NCI-H2171 (cell line): ENCODE results near the gene PCSK5.
A peak's percentile ranks its signal among the peaks of the same experiment; 100 is the strongest.
"Not testable (repeated sequence)": the region's sequence is repeated elsewhere in the genome, so short reads cannot be mapped to it uniquely, and the experiment has no call there.

Source experiments
- DNase-seq: peaks from one replicate; lab custom pipeline; 2025; lab: John Stamatoyannopoulos, UW

The PCSK5 gene

DNA sequence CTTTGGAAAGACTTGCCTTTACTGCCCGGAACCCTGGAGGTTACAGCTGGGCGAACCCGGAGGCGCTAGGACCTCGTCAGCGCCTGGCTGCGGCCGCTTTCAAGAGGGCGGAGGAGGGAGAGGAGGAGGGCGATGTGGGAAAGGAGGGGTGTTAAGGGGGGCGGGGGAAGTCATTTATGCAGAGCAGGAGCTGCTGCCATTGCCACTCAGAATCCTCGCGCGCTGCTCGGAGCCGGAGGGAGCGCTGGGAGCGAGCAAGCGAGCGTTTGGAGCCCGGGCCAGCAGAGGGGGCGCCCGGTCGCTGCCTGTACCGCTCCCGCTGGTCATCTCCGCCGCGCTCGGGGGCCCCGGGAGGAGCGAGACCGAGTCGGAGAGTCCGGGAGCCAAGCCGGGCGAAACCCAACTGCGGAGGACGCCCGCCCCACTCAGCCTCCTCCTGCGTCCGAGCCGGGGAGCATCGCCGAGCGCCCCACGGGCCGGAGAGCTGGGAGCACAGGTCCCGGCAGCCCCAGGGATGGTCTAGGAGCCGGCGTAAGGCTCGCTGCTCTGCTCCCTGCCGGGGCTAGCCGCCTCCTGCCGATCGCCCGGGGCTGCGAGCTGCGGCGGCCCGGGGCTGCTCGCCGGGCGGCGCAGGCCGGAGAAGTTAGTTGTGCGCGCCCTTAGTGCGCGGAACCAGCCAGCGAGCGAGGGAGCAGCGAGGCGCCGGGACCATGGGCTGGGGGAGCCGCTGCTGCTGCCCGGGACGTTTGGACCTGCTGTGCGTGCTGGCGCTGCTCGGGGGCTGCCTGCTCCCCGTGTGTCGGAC lies at the start of gene PCSK5:
TSS of gene PCSK5 (plus strand) at position 202 of the 805 bp plus-strand sequence. CDS start at position 711, 509 bp downstream.
- peak; percentile 61 for DNase-seq

DNA sequence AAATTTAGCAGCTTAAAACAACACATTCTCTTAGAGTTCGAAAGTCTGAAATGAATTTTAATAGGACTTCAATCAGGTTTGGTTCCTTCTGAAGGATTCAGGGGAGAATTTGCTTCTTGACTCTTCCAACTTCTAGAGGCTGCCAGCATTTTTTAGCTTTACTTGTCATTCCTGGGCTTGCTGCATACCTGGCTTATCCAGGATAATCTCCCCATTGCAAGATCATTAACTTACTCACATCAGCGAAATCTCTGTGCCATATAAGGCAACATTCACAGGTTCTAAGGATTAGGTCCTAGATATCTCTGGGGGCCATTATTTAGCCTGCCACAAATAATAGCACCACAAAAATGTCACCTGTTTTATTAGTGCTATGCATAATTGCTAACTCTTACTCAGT lies 46.2 kb upstream of the PCSK5 start:
- DNase-seq: no peak

DNA sequence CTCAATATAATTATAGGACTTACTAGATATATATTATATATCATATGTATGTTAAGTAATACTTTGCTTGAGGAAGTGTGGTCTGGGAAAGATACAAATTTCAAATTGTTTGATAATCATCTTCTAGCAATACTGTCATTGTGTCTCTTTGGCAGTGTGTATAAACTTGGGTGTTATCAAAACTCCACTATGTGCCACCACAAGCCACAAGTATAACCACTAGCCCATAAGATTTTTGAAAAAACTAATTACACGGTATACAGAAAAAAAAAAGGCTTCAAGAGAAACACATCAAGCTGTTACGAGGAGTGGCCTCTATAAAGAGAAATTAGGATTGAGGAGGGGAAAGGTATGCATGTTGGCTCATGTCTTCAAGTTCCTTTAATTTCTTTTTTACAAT lies 44.7 kb upstream of the PCSK5 start:
- no peak for DNase-seq

DNA sequence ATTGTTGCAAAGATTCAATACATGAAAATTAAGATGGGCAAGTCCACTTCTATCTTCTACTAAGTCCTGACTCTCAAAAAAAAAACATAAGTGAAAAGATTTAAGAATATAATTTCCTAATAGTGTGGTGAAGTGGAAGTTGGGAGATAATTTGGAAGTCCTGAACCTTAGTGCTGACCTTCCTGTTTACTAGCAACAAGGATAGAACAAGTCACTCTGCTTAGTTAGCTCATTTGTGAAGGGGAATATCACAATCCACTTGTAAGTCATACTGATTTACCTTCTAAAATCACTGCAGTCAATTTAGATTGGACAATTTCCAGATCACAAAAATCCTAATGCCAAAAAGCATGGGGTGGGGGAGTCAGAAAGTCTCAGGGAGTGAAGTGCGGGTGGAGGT lies 43.4 kb upstream of the PCSK5 start:
- DNase-seq: no peak

DNA sequence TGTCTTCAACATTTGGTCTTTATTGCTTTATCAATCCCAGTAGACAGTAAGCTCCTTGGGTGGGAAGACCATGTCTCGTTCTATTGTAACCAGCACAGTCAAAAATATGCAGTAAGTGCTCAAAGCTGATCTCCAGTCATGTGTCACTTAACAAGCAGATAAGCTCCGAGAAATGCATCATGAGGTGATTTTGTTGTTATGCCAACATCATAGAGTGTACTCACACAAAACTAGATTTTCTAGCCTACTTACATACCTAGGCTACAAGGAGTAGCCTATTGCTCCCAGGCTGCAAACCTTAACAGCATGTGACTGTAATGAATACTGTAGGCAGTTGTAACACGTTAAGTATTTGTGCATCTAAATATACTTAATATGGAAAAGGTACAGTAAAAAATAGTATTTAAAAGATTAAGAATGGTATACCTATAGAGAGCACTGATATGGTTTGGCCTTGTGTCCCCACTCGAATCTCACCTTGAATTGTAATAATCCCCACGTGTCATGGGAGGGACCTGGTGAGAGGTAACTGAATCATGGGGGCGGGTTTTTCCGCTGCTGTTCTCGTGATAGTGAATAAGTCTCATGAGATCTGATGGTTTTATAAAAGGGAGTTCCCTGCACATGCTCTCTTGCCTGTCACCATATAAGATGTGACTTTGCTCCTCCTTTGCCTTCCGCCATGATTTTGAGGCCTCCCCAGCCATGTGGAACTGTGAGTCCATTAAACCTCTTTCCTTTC lies 39.8 kb upstream of the PCSK5 start:
- DNase-seq: no peak

GRCh38 chr9:75851917-75852316 lies 38.6 kb upstream of the PCSK5 start:
- DNase-seq: no peak

- DNase-seq: no peak
Measured at GRCh38 chr9:75852746-75853145, 37.7 kb upstream of the PCSK5 start.

DNA sequence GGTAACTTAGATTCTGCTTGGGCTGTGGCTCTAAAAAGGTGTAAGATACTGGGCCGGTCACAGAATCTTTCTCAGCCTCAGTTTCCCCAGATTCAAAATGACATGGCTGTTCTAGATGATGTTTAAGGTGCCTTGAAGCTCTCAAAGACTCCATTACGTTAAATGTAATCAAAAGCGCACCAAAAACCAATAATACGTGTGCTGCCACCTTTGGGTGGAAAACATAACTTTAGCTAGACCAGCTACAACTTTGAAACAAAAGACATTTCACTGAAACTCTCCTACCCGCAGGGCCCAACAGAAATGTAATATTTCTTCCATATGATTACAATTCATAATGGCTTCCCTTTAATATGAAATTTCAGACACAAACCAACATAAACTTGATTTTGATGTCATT lies 35.0 kb upstream of the PCSK5 start:
- DNase-seq: no peak

GRCh38 chr9:75858497-75859092 lies 31.9 kb upstream of the PCSK5 start:
- no peak for DNase-seq

DNA sequence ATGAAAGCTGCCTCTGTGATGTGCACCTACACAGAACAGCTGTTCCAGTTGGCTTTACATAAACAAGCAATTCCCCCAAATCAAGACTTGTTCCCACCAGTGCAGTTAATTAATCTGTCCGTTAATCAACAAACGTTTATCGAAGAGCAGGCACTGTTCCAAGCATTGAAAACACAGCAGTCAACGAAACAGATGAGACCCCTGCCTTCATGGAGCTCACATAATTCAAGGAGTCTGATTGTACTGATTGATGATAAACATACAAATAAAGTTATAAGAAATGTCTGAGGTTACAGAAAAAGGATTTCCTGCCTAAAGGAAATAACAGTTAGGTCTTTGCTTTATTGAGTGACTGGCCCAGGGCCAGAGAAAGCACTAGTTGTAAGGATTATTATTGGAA lies 26.2 kb upstream of the PCSK5 start:
- no peak for DNase-seq

- no peak for DNase-seq
Measured at GRCh38 chr9:75866273-75866871, 24.1 kb upstream of the PCSK5 start.

DNA sequence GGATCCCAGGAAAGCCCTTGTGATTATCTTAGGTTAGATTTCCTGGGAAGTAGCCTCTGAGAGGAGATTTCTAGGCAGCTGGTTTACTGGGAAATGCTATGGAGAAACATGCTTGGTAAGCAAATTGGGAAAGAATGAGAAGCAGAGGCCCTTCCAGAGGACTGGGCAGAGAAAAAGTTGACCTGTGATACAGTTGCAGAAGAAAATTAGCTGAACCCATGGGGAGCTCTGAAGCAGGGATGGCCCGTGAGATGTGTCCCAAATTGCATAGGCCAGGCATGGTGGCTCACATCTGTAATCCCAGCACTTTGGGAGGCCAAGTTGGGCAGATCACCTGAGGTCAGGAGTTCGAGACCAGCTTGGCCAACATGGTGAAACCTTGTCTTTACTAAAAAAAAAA lies 21.9 kb upstream of the PCSK5 start:
- not testable (repeated sequence) for DNase-seq

- DNase-seq: no peak
Measured at GRCh38 chr9:75869236-75869635, 21.2 kb upstream of the PCSK5 start.

DNA sequence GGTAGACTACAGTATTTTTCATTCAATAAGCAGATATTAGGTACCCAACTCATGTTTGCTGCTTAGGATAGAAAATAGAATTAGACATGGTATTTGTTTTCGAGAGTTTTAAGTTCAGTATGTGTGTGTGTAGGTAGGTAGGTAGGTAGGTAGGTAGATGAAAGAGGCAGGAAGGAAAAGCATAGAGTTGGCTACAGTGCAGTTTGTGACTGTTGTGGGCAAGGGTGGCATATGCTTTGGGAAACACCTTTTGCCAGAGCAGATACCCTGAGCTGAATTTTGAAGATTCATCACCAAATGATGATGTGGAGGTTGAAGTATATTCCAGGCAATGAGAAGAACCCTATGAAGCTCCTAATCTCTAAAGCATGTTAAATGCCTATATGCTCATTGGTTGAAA lies 20.0 kb upstream of the PCSK5 start:
- no peak for DNase-seq

DNA sequence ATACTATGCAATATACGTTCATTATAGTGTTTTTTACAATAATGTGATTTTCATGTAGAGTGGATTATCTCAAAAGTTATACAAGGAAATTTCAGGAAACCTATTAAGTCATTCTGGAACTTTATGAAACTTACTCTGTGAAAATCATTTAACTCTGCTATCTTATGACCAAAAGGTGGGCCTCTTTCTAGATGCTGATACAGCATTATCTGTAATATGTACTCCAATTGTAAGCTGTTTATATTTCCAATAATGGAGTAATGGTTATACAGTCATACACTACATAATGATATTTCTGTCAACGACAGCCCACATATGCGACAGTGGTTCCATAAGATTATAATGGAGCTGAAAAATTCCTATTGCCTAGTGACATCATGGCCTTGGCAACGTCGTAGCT lies 18.8 kb upstream of the PCSK5 start:
- DNase-seq: no peak

DNA sequence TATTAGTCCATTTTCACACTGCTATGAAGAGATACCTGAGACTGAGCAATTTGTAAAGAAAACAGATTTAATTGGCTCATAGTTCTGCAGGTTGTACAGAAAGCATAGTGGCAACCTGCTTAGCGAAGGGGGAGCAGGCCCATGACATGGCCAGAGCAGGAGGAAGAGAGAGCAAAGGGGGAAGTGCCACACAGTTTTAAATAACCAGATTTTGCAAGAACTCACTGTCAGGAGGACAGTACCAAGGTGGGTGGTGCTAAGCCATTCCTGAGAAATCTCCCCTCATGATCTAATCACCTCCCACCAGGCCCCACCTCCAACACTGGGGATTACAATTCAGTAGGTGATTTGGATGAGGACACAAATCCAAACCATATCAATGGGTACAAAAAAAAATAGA lies 16.8 kb upstream of the PCSK5 start:
- DNase-seq: no peak

GRCh38 chr9:75876999-75877640 lies 13.4 kb upstream of the PCSK5 start:
- no peak for DNase-seq

- DNase-seq: no peak
Measured at GRCh38 chr9:75878488-75878860, 12.0 kb upstream of the PCSK5 start.

DNA sequence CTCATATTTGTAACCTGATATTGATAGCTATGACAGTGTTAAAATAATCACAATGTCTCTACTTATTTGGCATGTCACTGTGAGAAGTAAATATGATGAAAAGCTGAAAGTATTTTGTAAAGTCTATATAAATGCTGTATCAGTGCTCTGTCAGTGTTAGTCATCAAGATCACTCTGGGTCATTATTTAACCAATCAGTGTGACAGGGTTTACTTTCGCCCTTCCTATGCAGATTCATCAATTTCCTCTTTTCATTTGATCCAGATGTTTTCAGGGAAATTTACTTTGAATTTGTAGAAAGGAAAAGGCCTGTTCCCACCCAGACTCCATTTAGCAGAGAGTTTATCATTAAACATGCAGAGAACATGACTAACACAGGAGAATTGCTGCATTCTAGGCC lies 9.9 kb upstream of the PCSK5 start:
- DNase-seq: no peak

DNA sequence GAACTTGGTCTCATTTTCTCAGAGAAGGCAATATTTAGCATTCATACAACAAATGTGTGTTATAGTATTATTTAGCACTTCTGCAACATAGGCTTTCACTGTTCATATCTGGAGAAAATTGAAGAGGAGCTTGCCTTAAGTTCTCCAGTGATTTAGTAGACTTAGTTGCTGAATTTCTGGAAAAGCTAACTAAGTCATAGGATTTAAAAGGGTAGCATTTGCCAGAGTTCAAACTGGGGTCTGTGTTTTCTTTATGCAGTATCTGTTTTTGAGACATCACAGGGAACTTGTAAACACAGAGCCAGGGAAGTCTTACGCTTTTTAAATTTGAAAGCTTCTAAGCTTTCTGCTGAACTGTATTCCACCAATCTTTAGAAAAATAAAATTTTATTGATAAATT lies 8.7 kb upstream of the PCSK5 start:
- no peak for DNase-seq

- no peak for DNase-seq
Measured at GRCh38 chr9:75885652-75886051, 4.8 kb upstream of the PCSK5 start.

- no peak for DNase-seq
Measured at GRCh38 chr9:75889577-75889976, 896 bp upstream of the PCSK5 start.
